Fibroblast of mammary gland (primary cell): ENCODE measurements around the gene GTF2B.
A peak's percentile ranks its signal among the peaks of the same experiment; 100 is the strongest.
"Not testable (repeated sequence)": the region's sequence is repeated elsewhere in the genome, so short reads cannot be mapped to it uniquely, and the experiment has no call there.

Experiments
- DNase-seq: peaks from one replicate; pipeline ENCODE4 v3.0.0-alpha.2; 2010; ENCODE audit warnings: low read depth
- H3K4me3 ChIP-seq: 2 replicates; pipeline ENCODE4 v1.5.1; 2011; ENCODE audit warnings: low read depth, mild to moderate bottlenecking, low read length, moderate library complexity; ENCODE audit not compliant: control insufficient read depth
- CTCF ChIP-seq: conservative IDR thresholded peaks from 2 replicates; pipeline ENCODE4 v1.5.1; 2011; ENCODE audit warnings: low read depth, low read length, inconsistent platforms; ENCODE audit not compliant: control insufficient read depth, insufficient read depth

The GTF2B gene

GRCh38 chr1:88888750-88889149 is 2.6 kb downstream of the GTF2B start:
- TF ChIP-seq CTCF = no peak
- DNase-seq = no peak
- no peak overlapping the region for H3K4me3 ChIP-seq

GRCh38 chr1:88885933-88886332 is 5.4 kb downstream of the GTF2B start:
- DNase-seq = no peak
- no peak for TF ChIP-seq CTCF
- no peak overlapping the region for H3K4me3 ChIP-seq

- no peak for TF ChIP-seq CTCF
- DNase-seq = peak; percentile 9
- H3K4me3 ChIP-seq = no peak overlapping the region
Observed at GRCh38 chr1:88883156-88883555, 8.2 kb downstream of the GTF2B start.

- not testable (repeated sequence) for H3K4me3 ChIP-seq, DNase-seq
Observed at GRCh38 chr1:88880717-88881116, 10.7 kb downstream of the GTF2B start.

- H3K4me3 ChIP-seq = no peak overlapping the region
- TF ChIP-seq CTCF = no peak
- DNase-seq = peak; percentile 12
Observed at GRCh38 chr1:88878731-88879130, 12.6 kb downstream of the GTF2B start.

GRCh38 chr1:88877911-88878310 is 13.5 kb downstream of the GTF2B start:
- no peak for TF ChIP-seq CTCF
- DNase-seq = no peak
- H3K4me3 ChIP-seq = no peak overlapping the region

- peak; percentile 39 for TF ChIP-seq CTCF
- peak; percentile 61 for DNase-seq
- H3K4me3 ChIP-seq = no peak overlapping the region
Observed at GRCh38 chr1:88877382-88877825, 14.0 kb downstream of the GTF2B start.
